ENCODE measurements around the gene CPXM1. TPM values are rescaled to one million over a fixed set of nuclear protein-coding genes. Genes with fewer than 3 reads are reported as not detected.

CPXM1 gene
- total RNA-seq, 1 experiment from 2014 or later: not detected

DNA sequence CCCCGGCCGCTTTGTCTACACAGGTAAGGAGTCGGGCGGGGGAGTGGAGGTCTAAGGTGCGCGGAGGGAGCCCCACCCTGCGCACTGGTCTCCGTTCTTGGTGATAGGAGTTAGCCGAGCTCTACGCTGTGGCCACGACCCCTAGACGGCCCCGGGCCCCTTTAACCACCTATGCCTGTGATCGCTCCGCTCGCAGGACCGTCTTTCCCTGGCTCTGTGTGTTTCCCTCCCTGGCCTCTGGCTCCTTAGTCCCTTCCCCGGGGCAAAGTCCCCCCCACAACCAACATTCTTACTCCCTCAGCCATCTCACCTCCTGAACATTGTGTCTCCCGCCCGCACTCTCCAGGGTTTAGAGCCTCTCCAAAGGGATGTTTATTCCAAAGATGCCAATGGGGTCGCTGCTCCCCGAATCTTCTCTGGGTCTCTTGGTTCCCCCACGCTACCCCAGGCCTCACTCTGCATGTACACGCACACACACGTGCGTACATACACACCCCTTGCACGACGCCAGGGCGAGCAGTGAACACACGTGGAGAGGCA, 50.4 kb downstream of the CPXM1 start:
- DNase-seq (ENCODE audit: low spot score): no peak

DNA sequence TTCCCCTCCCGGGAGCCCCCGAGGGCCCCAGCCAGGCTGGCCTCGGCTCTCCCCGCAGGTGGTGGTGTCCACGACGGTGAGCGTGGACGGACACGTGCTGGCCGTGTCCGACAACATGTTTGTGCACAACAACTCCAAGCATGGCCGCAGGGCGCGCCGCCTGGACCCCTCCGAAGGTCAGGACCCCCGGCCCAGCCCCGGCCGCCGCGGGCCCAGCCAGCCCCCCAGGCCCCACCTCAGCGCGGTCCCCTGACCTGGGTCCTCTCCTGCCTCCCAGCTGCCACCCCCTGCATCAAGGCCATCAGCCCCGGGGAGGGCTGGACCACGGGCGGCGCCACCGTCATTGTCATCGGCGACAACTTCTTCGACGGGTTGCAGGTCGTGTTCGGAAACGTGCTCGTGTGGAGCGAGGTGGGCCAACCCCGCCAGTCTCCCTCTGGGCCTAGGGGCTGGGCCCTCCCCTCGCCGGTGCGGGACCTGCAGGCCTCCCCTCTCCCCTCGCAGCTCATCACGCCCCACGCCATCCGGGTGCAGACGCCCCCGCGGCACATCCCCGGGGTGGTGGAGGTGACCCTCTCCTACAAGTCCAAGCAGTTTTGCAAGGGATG, 51.0 kb downstream of the CPXM1 start:
- no peak for DNase-seq (ENCODE audit: low spot score)

- no peak for DNase-seq (ENCODE audit: low spot score)
Observed at GRCh38 chr20:2748551-2749342, 51.7 kb downstream of the CPXM1 start.

- DNase-seq (ENCODE audit: low spot score): no peak
Observed at GRCh38 chr20:2747676-2748235, 52.7 kb downstream of the CPXM1 start.

- DNase-seq (ENCODE audit: low spot score): no peak
Observed at GRCh38 chr20:2746636-2747265, 53.7 kb downstream of the CPXM1 start.

- DNase-seq (ENCODE audit: low spot score): no peak
Observed at GRCh38 chr20:2745936-2746635, 54.3 kb downstream of the CPXM1 start.

GRCh38 chr20:2745060-2745910, 55.1 kb downstream of the CPXM1 start:
- no peak for DNase-seq (ENCODE audit: low spot score)

Other genes with a start within 250 kb of the CPXM1 start
- gene NOP56, start 148.0 kb downstream of the CPXM1 start, total RNA-seq (2014; rRNA removed; shearing (Covaris generic)): 365 and 383 TPM in 2 replicates
- gene IDH3B, start 136.4 kb downstream of the CPXM1 start, total RNA-seq (2014; rRNA removed; shearing (Covaris generic)): 139 and 146 TPM in 2 replicates
- gene EBF4, start 107.8 kb downstream of the CPXM1 start, total RNA-seq (2014; rRNA removed; shearing (Covaris generic)): 0.03 and 0.23 TPM in 2 replicates
- gene C20orf141, start 14.4 kb upstream of the CPXM1 start, total RNA-seq (2014; rRNA removed; shearing (Covaris generic)): not detected in 2 replicates
- not detected in 2 replicates for gene TMEM239, start 15.7 kb upstream of the CPXM1 start, total RNA-seq (2014; rRNA removed; shearing (Covaris generic))
- 34.4 and 37.6 TPM in 2 replicates for gene PCED1A, start 40.0 kb upstream of the CPXM1 start, total RNA-seq (2014; rRNA removed; shearing (Covaris generic))
- gene VPS16, start 40.1 kb upstream of the CPXM1 start, total RNA-seq (2014; rRNA removed; shearing (Covaris generic)): 25.2 and 36.0 TPM in 2 replicates
- gene PTPRA, start 72.9 kb upstream of the CPXM1 start, total RNA-seq (2014; rRNA removed; shearing (Covaris generic)): 16.3 and 17.6 TPM in 2 replicates
- not detected in 2 replicates for gene GNRH2, start 243.0 kb upstream of the CPXM1 start, total RNA-seq (2014; rRNA removed; shearing (Covaris generic))
- 150 and 154 TPM in 2 replicates for gene MRPS26, start 245.4 kb upstream of the CPXM1 start, total RNA-seq (2014; rRNA removed; shearing (Covaris generic))

Data from HT-29 (cell line).